Measurements from ENCODE around the gene TIAM2. TPM values are rescaled to one million over a fixed set of nuclear protein-coding genes. Genes with fewer than 3 reads are reported as not detected.
A peak's percentile ranks its signal among the peaks of the same experiment; 100 is the strongest.

Gene TIAM2
- total and polyA plus RNA-seq, 8 donors, result 2.0 to 9.2 (median 3.4) TPM

- WGBS, 2 donors, result 91 to 94% methylated on average over 4 of the region's 4 CpGs
- no peak overlapping the region for H3K27ac ChIP-seq
- no peak for ATAC-seq
- no peaks in the 10 kb centered on the region for H3K9me3 ChIP-seq
- no peaks in the 10 kb centered on the region for H3K36me3 ChIP-seq
- H3K27me3 ChIP-seq, result no peaks in the 10 kb centered on the region
- no peak overlapping the region for H3K4me3 ChIP-seq
- intact Hi-C loops (cut with DNase I), result no loop called here
- no peaks in the 10 kb centered on the region for H3K4me1 ChIP-seq
- DNase-seq, result no peak
- no peak for TF ChIP-seq CTCF (IDR thresholded peaks at IDR 0.05)
- FAIRE-seq, result no peak
Observed at GRCh38 chr6:154954347-154954746, 40.8 kb upstream of the TIAM2 start.

- Histone ChIP-seq H3K36me3 (no peaks in the 10 kb centered on the region), H3K27ac (no peak overlapping the region), H3K9me3 (no peaks in the 10 kb centered on the region), H3K4me1 (no peaks in the 10 kb centered on the region), H3K4me3 (no peak overlapping the region), H3K27me3 (no peaks in the 10 kb centered on the region)
- intact Hi-C loops (cut with DNase I), result no loop called here
- no peak for TF ChIP-seq CTCF (IDR thresholded peaks at IDR 0.05)
- WGBS, 2 donors, result 92 to 96% methylated on average over 12 of the region's 12 CpGs
- no peak for DNase-seq
- FAIRE-seq, result no peak
- no peak for ATAC-seq
Observed at GRCh38 chr6:154956771-154957522, 38.2 kb upstream of the TIAM2 start.

GRCh38 chr6:154958469-154958868 lies 36.6 kb upstream of the TIAM2 start:
- Histone ChIP-seq H3K36me3 (no peaks in the 10 kb centered on the region), H3K27ac (no peak overlapping the region), H3K9me3 (no peaks in the 10 kb centered on the region), H3K4me3 (no peak overlapping the region), H3K4me1 (no peaks in the 10 kb centered on the region), H3K27me3 (no peaks in the 10 kb centered on the region)
- 76 to 77% methylated on average over 7 of the region's 7 CpGs for WGBS, 2 donors
- DNase-seq, result no peak
- intact Hi-C loops (cut with DNase I), result no loop called here
- no peak for ATAC-seq
- no peak for TF ChIP-seq CTCF (IDR thresholded peaks at IDR 0.05)
- no peak for FAIRE-seq

- FAIRE-seq (no peak), DNase-seq (no peak), ATAC-seq (peak in 1 of 4 donors; percentile 9)
- H3K4me1 ChIP-seq, result no peaks in the 10 kb centered on the region
- no peak for TF ChIP-seq CTCF (IDR thresholded peaks at IDR 0.05)
- no peaks in the 10 kb centered on the region for H3K27me3 ChIP-seq
- WGBS, 2 donors, result 85% methylated on average over 11 of the region's 11 CpGs
- H3K27ac ChIP-seq, result no peak overlapping the region
- H3K4me3 ChIP-seq, result no peak overlapping the region
- H3K36me3 ChIP-seq, result no peaks in the 10 kb centered on the region
- no peaks in the 10 kb centered on the region for H3K9me3 ChIP-seq
- intact Hi-C loops (cut with DNase I), result no loop called here
Observed at GRCh38 chr6:154960299-154960843, 34.7 kb upstream of the TIAM2 start.

GRCh38 chr6:154960854-154961530 lies 34.1 kb upstream of the TIAM2 start:
- 76 to 78% methylated on average over 6 of the region's 6 CpGs for WGBS, 2 donors
- no peaks in the 10 kb centered on the region for H3K27me3 ChIP-seq
- H3K4me1 ChIP-seq, result no peaks in the 10 kb centered on the region
- no peak for TF ChIP-seq CTCF (IDR thresholded peaks at IDR 0.05)
- no peak overlapping the region for H3K27ac ChIP-seq
- intact Hi-C loops (cut with DNase I), result no loop called here
- no peaks in the 10 kb centered on the region for H3K36me3 ChIP-seq
- H3K4me3 ChIP-seq, result no peak overlapping the region
- no peak for DNase-seq
- no peak for FAIRE-seq
- H3K9me3 ChIP-seq, result no peaks in the 10 kb centered on the region
- ATAC-seq, result no peak

Measured in pancreas (tissue), 10 donors.